Stomach (tissue), 9 donors: ENCODE data around the gene HTRA2. TPM values are rescaled to one million over a fixed set of nuclear protein-coding genes. Genes with fewer than 3 reads are reported as not detected.

Experiments
- DNase-seq, 2 donors: peaks; one replicate each; pipeline versions ENCODE4 v3.0.0 to v3.0.0-alpha.2; 2013 to 2019
- H3K27ac ChIP-seq, 5 donors: fragments of 200-600 bp in 4 of 5; sonication (generic) in 4 of 5; one replicate each; pipeline ENCODE4 v1.5.1; 2013 to 2019; ENCODE audit warnings: mild to moderate bottlenecking in 1 of 5, moderate library complexity in 1 of 5
- H3K27me3 ChIP-seq, 3 donors: fragments of 200-600 bp; sonication (generic); one replicate each; pipeline ENCODE4 v1.5.1; 2017 to 2019; ENCODE audit warnings: mixed run types in 1 of 3
- H3K36me3 ChIP-seq, 4 donors: fragments of 200-600 bp; sonication (generic); 1 replicate in 3 of 4; 2 replicates in 1 of 4; pipeline ENCODE4 v1.5.1; 2016 to 2019
- H3K4me1 ChIP-seq, 4 donors: fragments of 200-600 bp; sonication (generic); one replicate each; pipeline ENCODE4 v1.5.1; 2016 to 2019
- H3K4me3 ChIP-seq, 4 donors: fragments of 200-600 bp; sonication (generic) in 3 of 4; one replicate each; pipeline ENCODE4 v1.5.1; 2016 to 2019; ENCODE audit warnings: mild to moderate bottlenecking in 1 of 4
- H3K9me3 ChIP-seq, 4 donors: fragments of 200-600 bp; sonication (generic); one replicate each; pipeline ENCODE4 v1.5.1; 2016 to 2019
- CTCF ChIP-seq, 7 experiments: fragments of 450-650 bp in 4 of 7; fragments of 200-600 bp in 3 of 7; sonication (generic) in 3 of 7; IDR thresholded peaks; one replicate each; pipeline ENCODE4 v1.5.1; 2016 to 2019; ENCODE audit warnings: antibody characterized with exemption in 7 of 7, control low read depth in 2 of 7, mild to moderate bottlenecking in 1 of 7
- EP300 ChIP-seq: sonication (generic); formaldehyde crosslinking; IDR thresholded peaks from one replicate; pipeline ENCODE4 v1.6.1; 2017; ENCODE audit warnings: antibody characterized with exemption
- POLR2A ChIP-seq, 4 donors: fragments of 450-650 bp; IDR thresholded peaks; one replicate each; pipeline ENCODE4 v1.6.1; 2016; ENCODE audit warnings: antibody characterized with exemption in 4 of 4, control low read depth in 2 of 4, mild to moderate bottlenecking in 1 of 4, moderate library complexity in 1 of 4
- POLR2AphosphoS5 ChIP-seq, 3 donors: sonication (generic); formaldehyde crosslinking; IDR thresholded peaks; one replicate each; pipeline ENCODE4 v1.6.1; 2016; ENCODE audit warnings: antibody characterized with exemption in 3 of 3
- WGBS, 5 donors: extraction: QIAGEN DNeasy Blood & Tissue Kit in 3 of 5; methylation state at CpG; one replicate each; pipeline versions ENCODE4 v1.1.5 to v1.1.7; 2013 to 2018; 5-methylcytosine and 5-hydroxymethylcytosine counted together
- intact Hi-C: fragments of 100-400 bp; cut with DNase I; formaldehyde crosslinking; loops from one replicate; pipeline ENCODE4 v1.15.1; 2023; ENCODE audit warnings: low total_unique reads
- polyA plus RNA-seq, 3 donors: library from polyadenylated mRNA; stranded (reverse); fragments of 200-250 nt; gene quantifications; one replicate each; pipeline ENCODE4 v1.2.3, GENCODE V29; 2013
- total RNA-seq, 5 donors: library from RNA; depleted of rRNA; stranded (reverse); fragments of >200 nt; gene quantifications; one replicate each; pipeline versions ENCODE4 v1.1.0 to v1.2.3, GENCODE V29; 2014 to 2016
- donor health status: healthy with polysubstance abuse.
- donor health status: Bipolar disorder and iron deficiency.
- donor health status: healthy.

The HTRA2 gene
- total and polyA plus RNA-seq, 8 donors = 7.6 to 60.0 (median 25.0) TPM

GRCh38 chr2:74552914-74553811 lies 23.4 kb downstream of the HTRA2 start:
- intact Hi-C loops = no loop called here
- DNase-seq = peak in 1 of 2 donors; percentile 67
- WGBS, 5 donors = 45 to 57% (median 55%) methylated on average over 25 to 27 of the region's 27 CpGs
- Histone ChIP-seq H3K4me3 (peak overlapping the region; percentile 78 to 85 (median 80)), H3K4me1 (peaks cover 14 to 75% (median 51%) of the 10 kb centered on the region in 4 donors), H3K27me3 (peaks cover 0 to 5% (median 0%) of the 10 kb centered on the region in 3 donors), H3K9me3 (no peaks in the 10 kb centered on the region), H3K27ac (peak overlapping the region; percentile 10 to 94 (median 91)), H3K36me3 (peaks cover 8 to 14% (median 10%) of the 10 kb centered on the region in 4 donors)
- TF ChIP-seq EP300 (no peak), CTCF (IDR thresholded peaks at IDR 0.05) (no peak), POLR2AphosphoS5 (IDR thresholded peaks at IDR 0.05) (no peak), POLR2A (IDR thresholded peaks at IDR 0.05) (no peak)

GRCh38 chr2:74553892-74554819 lies 24.4 kb downstream of the HTRA2 start, which contains the start of the genes DOK1 and LOXL3:
TSS of gene DOK1 (plus strand) at chr2:74554720. CDS start at chr2:74554755, 35 bp downstream.
TSS of gene LOXL3 (minus strand) at chr2:74553942. CDS start at chr2:74552634, 1,308 bp downstream.
- WGBS, 5 donors = 0 to 1% (median 1%) methylated on average over 20 to 73 of the region's 73 CpGs
- intact Hi-C loops = no loop called here
- Histone ChIP-seq H3K27me3 (no peaks in the 10 kb centered on the region), H3K36me3 (peaks cover 8 to 14% (median 10%) of the 10 kb centered on the region in 4 donors), H3K27ac (peak within 1 kb of the TSS; percentile 88 to 94 (median 91)), H3K9me3 (no peaks in the 10 kb centered on the region), H3K4me3 (peak within 1 kb of the TSS; percentile 78 to 85 (median 80)), H3K4me1 (peaks cover 7 to 74% (median 49%) of the 10 kb centered on the region in 4 donors)
- TF ChIP-seq CTCF (IDR thresholded peaks at IDR 0.05) (no peak), POLR2AphosphoS5 (IDR thresholded peaks at IDR 0.05) (peak in 2 of 3 donors; percentile 45 to 51), POLR2A (IDR thresholded peaks at IDR 0.05) (no peak), EP300 (no peak)
- DNase-seq = peak; percentile 90 to 96

- Histone ChIP-seq H3K36me3 (peaks cover 8 to 14% (median 10%) of the 10 kb centered on the region in 4 donors), H3K4me3 (peak overlapping the region; percentile 78 to 85 (median 80)), H3K27ac (peak overlapping the region; percentile 88 to 94 (median 91)), H3K27me3 (no peaks in the 10 kb centered on the region), H3K4me1 (peaks cover 0 to 68% (median 41%) of the 10 kb centered on the region in 4 donors), H3K9me3 (no peaks in the 10 kb centered on the region)
- intact Hi-C loops = no loop called here
- TF ChIP-seq CTCF (IDR thresholded peaks at IDR 0.05) (no peak), POLR2A (IDR thresholded peaks at IDR 0.05) (peak in 1 of 4 donors; percentile 1), EP300 (no peak)
- 0 to 3% (median 1%) methylated on average over 26 to 58 of the region's 58 CpGs for WGBS, 5 donors
- DNase-seq = peak; percentile 66 to 81
These were observed 25.2 kb downstream of the HTRA2 start for GRCh38 chr2:74554820-74555531.
